Measurements from ENCODE around the gene PHYH. TPM values are rescaled to one million over a fixed set of nuclear protein-coding genes. Genes with fewer than 3 reads are reported as not detected.
"Not testable (repeated sequence)": the region's sequence is repeated elsewhere in the genome, so short reads cannot be mapped to it uniquely, and the experiment has no call there.

The PHYH gene
- 27.8 and 30.2 TPM in 2 replicates for total RNA-seq (2014; rRNA removed; shearing (Covaris generic))

DNA sequence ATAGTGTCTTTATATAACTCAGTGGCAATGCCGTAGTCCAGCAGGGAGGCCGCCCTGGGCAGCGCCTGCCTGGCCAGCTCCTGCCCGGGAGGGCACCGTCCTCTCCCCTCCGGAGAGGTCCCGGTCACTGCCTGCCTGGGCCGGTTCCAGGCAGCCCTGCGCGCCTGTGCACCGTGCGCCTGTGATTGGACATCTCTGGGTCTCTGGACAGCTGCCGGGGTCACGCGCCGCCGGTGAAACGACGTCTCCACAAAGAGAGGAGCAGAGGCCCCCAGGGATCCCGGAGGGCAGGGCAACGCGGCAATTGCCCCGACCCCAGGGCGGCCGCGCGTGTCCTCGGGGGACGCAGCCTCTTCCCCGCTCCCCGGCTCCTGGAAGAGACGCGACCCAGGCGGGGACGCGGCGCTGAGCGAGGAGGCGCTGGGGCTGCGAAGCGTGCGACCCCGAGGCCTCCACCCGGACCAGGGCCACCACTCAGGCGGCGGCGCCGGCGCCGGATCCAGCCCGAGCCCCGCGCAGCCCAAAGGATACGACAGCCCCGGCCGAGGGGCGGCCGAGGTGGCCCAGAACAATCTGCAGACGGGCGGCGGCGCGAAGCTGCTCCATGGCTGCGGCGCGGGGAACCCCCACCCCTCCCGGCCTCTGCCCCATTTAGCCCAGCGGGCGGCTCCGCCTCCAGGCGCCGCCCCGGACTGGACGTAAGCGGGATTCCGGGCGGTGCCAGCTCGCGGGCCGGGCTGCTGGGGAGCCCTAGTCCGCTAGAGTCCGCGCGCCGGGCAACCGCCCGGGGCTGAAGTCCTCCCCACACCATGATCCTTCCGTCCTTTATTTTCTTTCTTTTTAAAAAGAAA, at the start of gene PHYH:
TSS of gene PHYH (minus strand) at position 628 of the 851 bp plus-strand sequence. CDS start at position 606, 22 bp downstream.
- DNase-seq (ENCODE audit: low read depth) = peak; percentile 88

DNA sequence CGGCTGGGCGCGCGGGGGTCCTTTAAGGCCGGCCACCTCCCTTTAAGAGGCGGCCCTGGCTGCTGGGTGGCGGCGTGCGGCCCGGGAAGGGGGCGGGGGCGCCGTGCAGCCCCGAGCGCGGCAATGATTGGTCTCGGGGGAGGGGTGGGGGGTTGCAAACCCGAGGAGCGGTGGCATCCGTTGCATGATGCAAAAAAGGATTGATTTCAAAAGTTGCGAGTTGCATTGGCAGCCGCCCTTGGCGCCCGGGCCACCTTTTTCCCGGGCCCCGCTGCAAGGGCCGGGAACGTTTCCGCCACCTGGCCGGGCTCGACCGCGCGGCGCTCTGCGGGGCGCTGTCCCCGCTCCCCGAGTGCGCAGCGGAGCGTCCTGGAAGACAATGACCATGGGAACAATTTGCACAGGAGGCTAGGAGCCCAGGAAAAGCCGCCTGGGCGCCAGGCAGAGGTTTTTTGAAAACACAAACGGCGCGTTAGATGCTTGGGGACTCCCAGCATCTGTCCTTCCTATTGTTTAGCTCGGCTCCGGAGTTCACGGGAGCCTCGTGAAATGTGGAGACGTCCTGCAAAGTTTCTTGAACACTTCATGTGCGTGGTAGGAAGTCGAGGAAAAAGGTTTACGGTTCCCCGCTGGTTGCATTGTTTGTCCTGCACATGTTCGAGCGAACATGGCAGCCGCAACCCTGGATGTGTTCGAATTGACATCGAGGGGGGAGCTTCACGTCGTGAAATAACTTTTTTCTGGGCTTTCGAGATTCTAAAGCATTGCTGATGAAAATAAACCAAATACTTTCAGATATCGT, 48.6 kb upstream of the PHYH start, which contains the start of gene SEPHS1:
TSS of gene SEPHS1 (minus strand) at position 78 of the 802 bp plus-strand sequence. CDS start 3,343 bp downstream, outside the sequence.
- DNase-seq (ENCODE audit: low read depth) = peak; percentile 88

DNA sequence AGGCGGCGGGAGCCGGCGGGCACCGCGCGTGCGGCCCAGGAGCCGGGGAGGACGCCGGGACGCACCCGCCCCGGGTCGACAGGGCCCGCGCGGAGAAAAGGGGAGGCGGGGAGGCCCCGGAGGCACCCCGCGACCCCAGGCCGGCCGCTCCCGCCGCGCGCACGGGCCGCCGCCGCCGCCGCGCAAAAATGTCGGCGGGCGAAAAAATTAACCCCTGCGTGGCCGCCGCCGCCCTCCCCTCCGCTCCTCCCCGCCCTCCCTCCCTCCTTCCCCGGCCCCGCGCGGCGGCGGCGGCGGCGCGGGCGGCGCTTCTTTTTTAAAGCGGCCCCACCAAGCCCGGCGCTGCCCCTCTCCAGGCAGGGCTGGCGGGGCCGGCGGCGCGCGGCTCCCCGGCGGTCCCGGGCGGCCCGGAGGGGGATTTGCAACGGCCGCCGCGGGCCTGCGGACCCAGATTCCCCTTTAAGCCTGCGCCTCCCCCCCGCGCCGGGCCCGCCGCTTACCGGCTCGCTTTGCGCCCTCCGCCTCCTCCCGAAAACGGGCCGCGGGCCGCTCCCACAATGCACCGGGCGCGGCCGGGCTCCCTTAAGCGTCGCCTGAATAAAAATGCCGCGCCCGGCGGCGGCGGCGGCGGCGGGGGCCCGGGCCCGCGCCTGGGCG, 47.8 kb upstream of the PHYH start:
- peak; percentile 77 for DNase-seq (ENCODE audit: low read depth)

DNA sequence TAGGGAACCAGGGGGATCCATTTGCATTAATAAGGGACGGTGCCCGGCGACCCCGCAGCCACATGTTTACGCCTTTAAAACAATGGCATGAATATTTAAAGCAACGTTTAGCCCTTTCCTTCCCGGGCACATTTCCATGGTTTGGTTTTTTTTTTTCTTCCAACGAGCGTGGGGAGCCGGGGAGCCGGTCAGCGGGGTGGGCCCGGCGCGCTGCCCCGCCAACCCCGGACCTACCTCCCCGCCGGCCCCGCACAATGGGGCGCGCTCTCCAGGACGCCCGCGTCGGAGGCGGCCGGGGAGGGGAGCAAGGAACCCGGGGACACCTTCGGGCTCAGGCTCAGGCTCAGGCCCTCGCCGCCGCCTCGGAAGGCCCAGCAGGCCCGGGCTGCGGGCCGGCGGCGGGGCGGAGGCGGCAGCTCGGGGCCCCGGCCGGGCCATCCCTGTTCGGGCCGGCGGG, 47.2 kb upstream of the PHYH start:
- no peak for DNase-seq (ENCODE audit: low read depth)

DNA sequence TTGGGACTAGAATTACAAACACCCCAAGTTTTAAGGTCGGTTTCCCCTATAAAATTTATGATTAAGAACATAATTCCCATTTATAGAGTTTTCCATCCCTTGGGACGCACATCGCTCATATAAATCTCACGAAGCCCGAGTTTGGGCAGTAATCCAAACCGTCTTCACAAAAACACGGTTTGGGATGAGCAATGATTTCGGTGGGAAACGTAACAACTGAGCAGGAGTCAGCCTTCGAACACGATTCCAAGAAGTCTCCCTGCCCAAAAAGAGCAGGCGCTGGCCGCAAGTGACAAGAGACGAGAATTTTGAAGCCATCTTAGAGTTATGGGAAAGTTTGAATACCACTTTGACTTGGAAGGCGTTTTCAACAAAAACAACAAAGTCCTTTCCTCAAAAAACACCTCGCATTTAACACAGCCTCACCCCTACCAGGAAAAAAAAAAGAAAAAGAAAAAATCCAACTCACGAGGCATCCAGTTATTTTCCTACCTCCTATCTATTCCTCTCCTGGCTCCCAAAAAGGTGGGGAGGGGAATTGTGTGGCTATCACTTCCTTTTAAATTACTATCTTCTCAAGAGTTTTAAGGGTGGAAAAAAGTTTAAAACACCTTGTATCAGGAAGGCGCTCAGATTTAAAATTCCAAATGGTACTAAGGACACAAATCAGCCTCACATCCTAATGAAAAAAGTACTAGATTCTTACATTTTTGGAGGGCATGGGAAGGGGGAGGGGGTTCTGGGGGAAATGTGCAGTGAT, 46.6 kb upstream of the PHYH start:
- peak; percentile 72 for DNase-seq (ENCODE audit: low read depth)

DNA sequence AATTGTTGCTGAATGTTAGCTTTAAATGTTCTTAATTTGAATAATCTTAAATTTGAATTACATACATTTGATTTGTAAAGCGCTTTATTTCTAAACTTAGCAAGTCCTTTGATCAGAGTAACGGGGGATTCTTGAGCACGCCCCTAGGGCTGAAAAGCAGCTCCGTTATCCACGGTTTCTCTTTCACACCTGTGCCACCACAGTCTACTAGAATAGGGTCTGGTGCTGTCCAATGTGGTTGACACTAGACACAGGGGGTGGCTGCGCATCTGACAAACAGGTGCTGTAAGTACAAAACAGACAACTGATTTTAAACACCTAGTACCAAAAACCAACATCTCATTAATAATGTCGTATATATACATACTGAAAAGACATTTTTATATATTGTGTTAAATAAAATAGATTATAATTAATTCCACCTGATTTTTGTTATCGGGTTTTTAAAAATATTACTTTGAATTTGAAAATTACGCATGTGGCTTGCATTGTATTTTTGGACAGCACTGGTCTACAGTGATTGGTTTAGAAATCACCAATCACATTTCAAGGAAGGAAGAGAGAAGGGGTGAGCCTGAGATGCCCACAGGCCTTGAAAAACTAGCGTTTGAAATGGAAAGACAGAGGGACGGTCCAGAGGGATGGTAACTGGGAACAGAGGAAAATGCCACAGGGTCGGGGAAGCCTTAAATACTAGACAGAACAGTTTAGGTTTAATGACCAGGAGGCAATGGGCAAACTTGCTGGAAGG, 40.9 kb upstream of the PHYH start:
- no peak for DNase-seq (ENCODE audit: low read depth)

DNA sequence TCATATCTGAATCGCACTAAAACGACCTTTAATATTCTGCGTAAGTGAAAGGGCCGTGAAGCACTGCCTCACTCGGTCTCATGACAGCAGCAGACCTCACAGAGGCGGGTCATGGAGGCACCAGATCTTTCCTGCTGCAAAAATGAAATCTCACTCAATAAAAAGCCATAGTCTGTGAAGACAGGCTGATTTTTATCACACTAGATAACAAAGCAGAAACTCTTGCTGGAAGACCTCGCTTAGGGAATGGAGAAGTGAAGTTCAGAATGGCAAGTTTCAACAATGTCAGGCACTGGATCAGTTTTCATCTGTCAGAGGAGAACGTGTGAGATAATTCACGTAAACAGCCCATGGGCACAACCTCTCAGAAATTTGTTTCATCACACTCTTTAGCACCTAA, 40.2 kb upstream of the PHYH start:
- DNase-seq (ENCODE audit: low read depth) = no peak

DNA sequence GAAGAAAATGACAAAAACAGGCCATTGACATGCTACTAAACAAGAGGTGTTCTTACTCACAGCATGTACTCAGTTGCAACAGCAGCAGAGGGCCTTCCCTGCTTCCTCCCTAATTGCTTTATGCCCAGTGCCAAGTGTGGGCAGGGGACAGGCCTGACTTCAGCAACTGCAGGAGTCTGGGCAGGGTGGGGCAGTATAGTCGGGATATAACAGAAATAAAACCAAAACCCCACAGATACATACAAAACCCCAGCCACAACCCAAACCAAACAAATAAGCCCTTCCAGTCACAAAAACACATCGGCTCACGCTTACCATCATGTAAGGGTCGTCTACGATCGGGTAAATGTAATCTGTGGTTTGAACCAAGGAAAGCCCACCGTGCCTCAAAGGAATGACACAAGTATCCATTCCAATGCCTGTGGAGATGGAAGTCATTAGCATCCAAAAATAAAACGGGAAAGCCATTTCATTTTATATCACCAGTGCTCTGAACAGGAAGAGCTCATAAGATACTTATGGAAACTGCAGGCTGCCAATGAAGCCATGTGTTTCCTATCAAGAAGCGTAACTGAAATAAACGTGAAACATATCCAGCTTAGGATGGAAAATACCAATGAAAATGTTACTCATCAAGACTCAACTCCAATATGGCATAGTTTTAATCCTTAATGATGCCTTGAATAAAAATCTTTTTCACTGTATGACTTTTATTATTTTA, 38.7 kb upstream of the PHYH start:
- DNase-seq (ENCODE audit: low read depth) = peak; percentile 75

DNA sequence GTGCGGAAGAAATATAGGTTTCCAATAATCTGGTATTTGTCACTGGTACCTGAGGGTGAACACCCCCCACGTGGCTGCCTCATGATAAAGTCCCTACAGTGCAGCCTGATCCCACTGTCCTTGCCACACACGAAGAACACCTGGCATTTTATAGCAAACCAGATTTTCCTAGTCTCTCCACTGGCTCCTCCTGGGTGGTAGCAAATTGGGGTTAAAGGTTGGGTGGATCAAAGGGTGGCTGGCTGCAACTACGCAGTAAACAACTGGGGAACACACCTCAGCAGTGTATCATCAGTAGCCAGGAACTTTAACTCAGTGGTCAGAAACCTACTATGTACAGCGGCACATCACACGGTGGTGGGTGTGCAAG, 37.9 kb upstream of the PHYH start:
- no peak for DNase-seq (ENCODE audit: low read depth)

DNA sequence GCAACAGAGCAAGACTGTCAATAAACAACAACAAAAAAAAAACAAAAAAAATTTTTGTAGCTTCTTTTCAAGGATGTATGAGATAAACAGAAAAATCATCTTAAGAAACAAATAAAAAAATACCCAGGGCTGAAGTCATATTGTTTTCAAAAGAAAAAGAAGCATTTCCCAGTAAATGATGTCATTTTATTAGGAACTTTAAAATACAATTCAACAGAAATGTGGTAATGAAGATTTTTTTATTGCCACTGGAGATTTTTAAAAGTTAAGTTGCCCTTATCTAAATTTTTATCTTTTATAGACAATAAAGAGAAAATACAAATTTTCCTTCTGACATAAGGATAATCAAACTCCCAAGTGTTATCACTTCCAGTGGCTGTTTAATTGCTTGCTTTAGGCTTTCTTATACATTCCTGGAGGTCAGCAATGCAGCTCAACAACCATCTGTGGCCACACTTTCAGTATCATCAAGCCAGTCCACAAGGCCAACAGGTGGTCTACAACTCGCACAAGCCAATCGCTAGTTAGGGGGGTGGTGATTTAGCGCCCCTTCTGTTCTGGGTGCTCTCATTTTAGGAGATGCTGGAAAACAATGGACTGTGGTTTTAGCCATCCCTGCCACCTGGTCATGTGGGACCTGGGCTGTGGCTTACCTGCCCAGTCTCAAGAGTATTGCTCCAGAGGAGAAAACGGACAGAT, 37.4 kb upstream of the PHYH start:
- no peak for DNase-seq (ENCODE audit: low read depth)

DNA sequence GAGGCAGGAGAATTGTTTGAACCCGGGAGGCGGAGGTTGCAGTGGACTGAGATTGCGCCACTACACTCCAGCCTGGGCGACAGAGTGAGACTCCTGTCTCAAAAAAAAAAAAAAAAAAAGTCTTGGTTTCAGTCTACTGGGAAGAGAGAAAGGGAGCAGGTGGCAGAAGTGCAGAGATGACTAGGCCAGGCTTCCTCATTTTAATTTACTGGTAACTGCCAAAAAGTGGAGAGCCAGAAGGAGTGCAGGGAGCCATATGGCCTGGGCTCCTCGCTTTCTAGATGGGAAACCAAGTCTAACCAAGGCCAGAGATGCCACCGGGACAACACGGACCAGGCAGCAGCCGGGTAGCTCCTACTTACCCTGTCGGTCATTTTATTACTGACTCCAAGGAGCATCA, 36.0 kb upstream of the PHYH start:
- no peak for DNase-seq (ENCODE audit: low read depth)

DNA sequence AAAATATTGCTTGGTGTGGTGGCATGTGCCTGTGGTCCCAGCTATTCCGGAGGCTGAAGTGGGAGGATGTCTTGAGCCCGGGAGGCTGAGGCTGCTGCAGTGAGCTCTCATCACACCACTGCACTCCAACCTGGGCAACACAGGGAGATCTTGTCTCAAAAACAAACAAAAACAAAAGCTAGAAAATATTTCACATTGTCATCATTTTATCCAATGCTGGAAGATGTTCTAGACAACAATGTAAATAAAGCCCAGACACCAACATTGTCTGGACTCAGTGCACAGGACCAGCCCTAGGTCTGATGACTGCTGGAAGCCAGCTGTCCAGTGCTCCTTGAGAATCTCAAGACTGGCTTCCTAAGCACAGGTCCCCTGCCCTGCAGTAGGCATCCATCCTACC, 34.7 kb upstream of the PHYH start:
- no peak for DNase-seq (ENCODE audit: low read depth)

DNA sequence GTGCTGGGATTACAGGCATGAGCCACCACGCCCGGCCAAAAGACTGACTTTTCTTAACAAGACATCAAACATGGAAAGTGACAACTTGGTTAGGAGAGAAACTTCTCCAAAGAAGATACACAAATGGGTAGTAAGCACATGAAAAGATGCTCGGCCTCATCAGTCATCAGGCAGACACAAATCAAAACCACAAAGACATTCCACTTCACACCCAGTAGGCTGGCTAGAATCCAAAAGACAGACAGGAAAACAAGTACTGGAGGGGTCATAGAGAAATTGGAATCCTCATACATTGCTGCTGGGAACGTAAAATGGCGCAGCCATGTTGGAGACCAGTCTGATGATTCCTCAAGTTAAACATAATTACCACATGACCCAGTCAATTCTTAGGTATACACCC, 31.8 kb upstream of the PHYH start:
- peak; percentile 39 for DNase-seq (ENCODE audit: low read depth)

DNA sequence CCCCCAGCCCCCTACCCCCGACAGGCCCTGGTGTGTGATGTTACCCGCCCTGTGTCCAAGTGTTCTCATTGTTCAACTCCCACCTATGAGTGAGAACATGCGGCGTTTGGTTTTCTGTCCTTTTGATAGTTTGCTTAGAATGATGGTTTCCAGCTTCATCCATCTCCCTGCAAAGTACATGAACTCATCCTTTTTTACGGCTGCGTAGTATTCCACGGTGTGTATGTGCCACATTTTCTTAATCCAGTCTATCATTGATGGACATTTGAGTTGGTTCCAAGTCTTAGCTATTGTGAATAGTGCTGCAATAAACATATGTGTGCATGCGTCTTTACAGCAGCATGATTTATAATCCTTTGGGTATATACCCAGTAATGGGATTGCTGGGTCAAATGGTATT, 31.1 kb upstream of the PHYH start:
- DNase-seq (ENCODE audit: low read depth) = not testable (repeated sequence)

DNA sequence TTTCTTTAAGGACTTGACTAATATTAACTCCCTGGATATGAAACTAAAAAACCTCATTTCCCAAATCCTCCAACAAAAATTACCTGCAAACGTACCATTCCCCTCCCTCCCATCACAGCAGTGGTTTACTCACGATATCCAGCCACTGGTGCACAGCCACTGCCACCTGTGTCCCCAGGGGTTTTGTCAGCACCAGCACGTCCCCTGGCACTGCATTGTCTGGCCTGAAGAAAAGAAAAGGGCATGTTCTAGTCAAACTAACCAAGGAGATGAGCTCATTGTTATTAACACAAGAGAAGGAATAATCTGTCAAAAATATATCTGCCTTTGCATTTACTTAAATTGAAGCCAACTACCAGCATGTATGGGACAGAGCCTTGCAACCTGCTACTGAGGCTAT, 29.7 kb upstream of the PHYH start:
- DNase-seq (ENCODE audit: low read depth) = no peak

DNA sequence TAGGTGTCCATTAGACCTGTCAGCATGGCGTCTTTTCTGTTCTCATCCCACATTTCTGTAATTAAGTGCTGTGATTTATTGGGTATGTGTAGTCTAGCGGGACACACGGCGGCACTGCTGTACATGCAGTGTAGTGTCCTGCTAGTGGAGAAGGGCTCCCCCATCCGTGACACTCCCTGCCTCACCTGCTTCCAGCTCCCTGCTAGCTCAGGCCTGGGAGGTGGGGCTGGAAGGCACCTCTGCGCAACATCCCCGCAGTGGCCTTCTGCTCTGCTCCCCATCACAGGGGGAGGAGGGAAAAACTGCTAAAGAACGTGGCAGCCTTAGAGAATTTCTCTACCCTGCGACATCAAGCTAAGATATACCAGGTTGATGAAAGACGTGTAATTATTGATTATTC, 28.7 kb upstream of the PHYH start:
- DNase-seq (ENCODE audit: low read depth) = no peak

DNA sequence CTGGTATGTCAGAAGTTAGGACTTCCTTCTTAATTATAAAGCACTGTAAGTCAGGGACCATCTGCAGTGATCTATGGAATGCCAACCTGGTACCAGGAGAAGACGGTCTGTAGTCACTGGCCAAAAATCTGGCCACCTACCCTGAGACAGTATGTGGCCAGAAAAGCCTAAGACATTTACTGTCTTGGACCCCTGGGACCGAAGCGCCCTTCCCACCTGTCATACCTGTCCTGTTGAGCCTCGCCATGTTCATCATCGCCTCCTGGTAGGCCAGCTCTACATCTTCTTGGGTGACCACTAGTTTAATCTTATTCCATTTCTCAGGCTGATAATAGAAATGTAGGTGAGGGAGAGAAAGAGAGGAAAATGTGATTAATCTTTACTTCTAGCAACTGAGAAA, 28.3 kb upstream of the PHYH start:
- no peak for DNase-seq (ENCODE audit: low read depth)

DNA sequence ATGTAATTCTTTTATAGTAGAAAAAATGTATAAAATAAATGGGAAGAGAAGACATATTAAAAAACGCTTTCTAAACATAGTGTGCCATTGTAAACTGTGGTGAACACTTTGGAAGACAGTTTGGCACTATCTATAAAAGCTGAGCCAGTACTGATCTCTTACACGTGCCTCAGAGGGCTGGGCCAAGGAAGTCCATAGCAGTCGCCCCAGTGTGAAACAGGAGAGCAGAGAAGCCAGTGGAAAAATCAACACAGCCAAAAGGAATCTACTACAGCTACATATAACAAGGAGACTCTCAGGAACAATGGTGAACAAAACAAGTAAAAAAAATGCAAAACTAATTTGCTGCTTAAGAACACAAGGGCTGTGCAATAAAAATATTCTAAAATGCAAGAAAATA, 27.7 kb upstream of the PHYH start:
- DNase-seq (ENCODE audit: low read depth) = no peak

DNA sequence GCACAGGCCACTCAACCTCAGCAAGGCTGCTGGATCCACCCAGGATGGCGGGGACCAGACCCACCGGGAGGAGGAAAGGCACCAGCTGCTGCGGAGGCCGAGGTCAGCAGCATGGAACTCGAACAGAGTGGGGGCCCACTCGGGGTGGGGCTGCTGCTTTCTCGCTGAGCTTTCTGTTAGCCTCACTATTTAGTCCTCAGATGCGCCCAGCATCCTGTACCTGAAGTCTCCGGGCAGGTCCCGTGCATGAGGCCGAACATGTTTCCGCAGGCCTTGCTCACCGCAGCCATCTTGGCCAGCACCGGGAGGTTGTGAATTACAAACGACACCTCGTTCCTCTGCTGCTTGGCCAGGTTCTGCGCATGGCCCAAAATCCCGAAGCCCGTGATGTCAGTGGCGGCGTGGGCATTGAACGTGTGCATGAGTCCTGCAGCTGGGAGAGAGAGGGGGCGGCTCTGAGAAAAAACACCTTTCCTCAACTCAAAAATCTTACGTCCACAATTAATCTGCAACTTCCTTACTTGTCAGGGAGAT, 22.8 kb upstream of the PHYH start:
- no peak for DNase-seq (ENCODE audit: low read depth)
